B cell (primary cell): ENCODE results near the gene ALG1. TPM values are rescaled to one million over a fixed set of nuclear protein-coding genes. Genes with fewer than 3 reads are reported as not detected.

ENCODE experiments used
- ATAC-seq: fragments of 200-7000 bp; cut with Tn5 transposase; one replicate; pipeline ENCODE4 v1.10.0; 2021; ENCODE audit warnings: low read depth, mild to moderate bottlenecking, moderate number of reproducible peaks, moderate library complexity
- CTCF ChIA-PET: fragments of 350-600 bp; sonication (Branson Sonifier 250); formaldehyde crosslinking; loops from one replicate; lab custom pipeline; 2021; ENCODE audit warnings: antibody characterized with exemption, inconsistent platforms; lab: Charles Lee
- POLR2A ChIA-PET: fragments of 350-600 bp; sonication (Branson Sonifier 250); formaldehyde crosslinking; loops from one replicate; lab custom pipeline; 2021; ENCODE audit warnings: antibody characterized with exemption; lab: Charles Lee
- DNase-seq: peaks from one replicate; pipeline ENCODE4 v3.0.0; 2013
- H2AFZ ChIP-seq: 2 replicates; pipeline ENCODE4 v1.6.1; 2012; ENCODE audit warnings: mild to moderate bottlenecking, low read depth, low read length; ENCODE audit not compliant: insufficient read depth, poor library complexity, severe bottlenecking
- H3K27ac ChIP-seq, 2 donors: 1 replicate in 1 of 2; 2 replicates in 1 of 2; pipeline ENCODE4 v1.5.1; 2012 to 2013; ENCODE audit warnings: low read length in 2 of 2, mild to moderate bottlenecking in 2 of 2, moderate library complexity in 1 of 2
- H3K27me3 ChIP-seq, 4 experiments: fragments of 200-600 bp in 1 of 4; sonication (generic) in 1 of 4; replicated peaks in 1 of 4; 1 replicate in 2 of 4; 2 replicates in 2 of 4; pipeline versions ENCODE4 v1.6.1 to v1.7.0; 2013 to 2016; ENCODE audit warnings: low read length in 3 of 4, mild to moderate bottlenecking in 2 of 4, mixed read lengths in 1 of 4, moderate library complexity in 1 of 4; ENCODE audit not compliant: insufficient read depth in 4 of 4, control insufficient read depth in 3 of 4; ENCODE audit errors: control extremely low read depth in 1 of 4
- H3K36me3 ChIP-seq, 2 experiments: replicated peaks in 1 of 2; 1 replicate in 1 of 2; 2 replicates in 1 of 2; pipeline versions ENCODE4 v1.6.1 to v1.7.1; 2013; ENCODE audit warnings: low read length in 1 of 2; ENCODE audit not compliant: insufficient read depth in 2 of 2, control insufficient read depth in 1 of 2; ENCODE audit errors: control extremely low read depth in 1 of 2, extremely low read depth in 1 of 2
- H3K4me1 ChIP-seq, 2 donors: fragments of 200-600 bp in 1 of 2; sonication (generic) in 1 of 2; 1 replicate in 1 of 2; 2 replicates in 1 of 2; pipeline versions ENCODE4 v1.5.1 to v1.6.1; 2013 to 2017; ENCODE audit warnings: low read length in 2 of 2; ENCODE audit not compliant: control insufficient read depth in 2 of 2, insufficient read depth in 2 of 2
- H3K4me2 ChIP-seq: replicated peaks from 2 replicates; pipeline ENCODE3; 2012; ENCODE audit warnings: mild to moderate bottlenecking, low read depth, low read length; ENCODE audit not compliant: poor library complexity, severe bottlenecking
- H3K4me3 ChIP-seq, 5 experiments: fragments of 200-600 bp in 1 of 5; sonication (generic) in 1 of 5; 1 replicate in 3 of 5; 2 replicates in 2 of 5; pipeline versions ENCODE4 v1.5.1 to v1.7.0; 2011 to 2016; ENCODE audit warnings: low read length in 4 of 5, mild to moderate bottlenecking in 4 of 5, low read depth in 2 of 5, control low read depth in 1 of 5, moderate library complexity in 1 of 5; ENCODE audit not compliant: insufficient read depth in 1 of 5; ENCODE audit errors: control extremely low read depth in 1 of 5, extremely low read depth in 1 of 5
- H3K79me2 ChIP-seq: fragments of 200-600 bp; sonication (generic); one replicate; pipeline ENCODE4 v1.6.0; 2016; ENCODE audit warnings: low read length; ENCODE audit not compliant: control insufficient read depth, insufficient read depth
- H3K9ac ChIP-seq: fragments of 200-600 bp; sonication (generic); 2 replicates; pipeline ENCODE4 v1.6.1; 2017; ENCODE audit warnings: mild to moderate bottlenecking, low read length, moderate library complexity
- H3K9me3 ChIP-seq, 3 donors: one replicate each; pipeline versions ENCODE4 v1.6.1 to v1.7.1; 2013; ENCODE audit warnings: low read length in 2 of 3; ENCODE audit not compliant: control insufficient read depth in 2 of 3, insufficient read depth in 1 of 3; ENCODE audit errors: control extremely low read depth in 1 of 3
- H4K20me1 ChIP-seq: 2 replicates; pipeline ENCODE4 v1.6.0; 2012; ENCODE audit warnings: mild to moderate bottlenecking, low read length; ENCODE audit not compliant: insufficient read depth, control insufficient read depth, poor library complexity, severe bottlenecking
- H3K27ac Mint-ChIP-seq: one replicate; pipeline ENCODE4 v1.8.0; 2021; ENCODE audit warnings: mixed read lengths
- H3K27me3 Mint-ChIP-seq: one replicate; pipeline ENCODE4 v1.8.0; 2021; ENCODE audit warnings: mixed read lengths
- H3K4me1 Mint-ChIP-seq: one replicate; pipeline ENCODE4 v1.8.0; 2021; ENCODE audit warnings: mixed read lengths
- H3K4me3 Mint-ChIP-seq: one replicate; pipeline ENCODE4 v1.8.0; 2021; ENCODE audit warnings: mixed read lengths
- H3K9me3 Mint-ChIP-seq: one replicate; pipeline ENCODE4 v1.8.0; 2022; ENCODE audit warnings: mixed read lengths; ENCODE audit not compliant: insufficient read depth
- CTCF ChIP-seq: fragments of 200-600 bp; IDR thresholded peaks from one replicate; pipeline ENCODE4 v1.8.0; 2022; ENCODE audit warnings: antibody characterized with exemption, mild to moderate bottlenecking
- EZH2 ChIP-seq: IDR thresholded peaks from 2 replicates; pipeline ENCODE4 v1.6.1; 2012; ENCODE audit warnings: borderline replicate concordance, low read depth, mild to moderate bottlenecking, moderate library complexity, low read length; ENCODE audit not compliant: insufficient read depth, poor library complexity, severe bottlenecking
- WGBS: methylation state at CpG from one replicate; pipeline ENCODE4 v1.1.5; 2013; ENCODE audit warnings: missing lambda C conversion rate; ENCODE audit not compliant: insufficient coverage; 5-methylcytosine and 5-hydroxymethylcytosine counted together
- intact Hi-C: fragments of 100-400 bp; cut with micrococcal nuclease; formaldehyde crosslinking; loops from one replicate; pipeline ENCODE4 v1.10.0; 2022
- polyA plus RNA-seq: library from polyadenylated mRNA; depleted of rRNA; stranded (reverse); fragments of >200 nt; gene quantifications from 2 replicates; pipeline ENCODE4 v1.2.3, GENCODE V29; 2012
- total RNA-seq, 2 donors: library from RNA; stranded (reverse); fragments of 120-200 nt in 1 of 2; gene quantifications; 1 replicate in 1 of 2; 2 replicates in 1 of 2; pipeline versions ENCODE4 v1.2.3 to v1.2.4, GENCODE V29; 2013 to 2022

ALG1 gene
- total and polyA plus RNA-seq, 2 donors (not counting 1 experiment from before 2014, with no cell fraction given) = 12.2 to 24.2 TPM

- H3K4me1 Mint-ChIP-seq = no peaks in the 10 kb centered on the region
- no peak overlapping the region for H3K4me3 ChIP-seq
- H4K20me1 ChIP-seq = no peaks in the 10 kb centered on the region
- intact Hi-C loops = no loop called here
- no peaks in the 10 kb centered on the region for H3K9me3 ChIP-seq
- WGBS = 85% methylated on average over 4 of the region's 7 CpGs
- no peaks in the 10 kb centered on the region for H3K9me3 Mint-ChIP-seq
- no peak for TF ChIP-seq EZH2
- TF ChIP-seq CTCF = no peak
- peaks cover 7% of the 10 kb centered on the region for H3K27me3 Mint-ChIP-seq
- H3K4me2 ChIP-seq = no peak overlapping the region
- DNase-seq (no peak), ATAC-seq (no peak)
- no peaks in the 10 kb centered on the region for H3K4me1 ChIP-seq
- no peak overlapping the region for H2AFZ ChIP-seq
- CTCF ChIA-PET = no interaction called here
- no peak overlapping the region for H3K27ac ChIP-seq
- H3K27ac Mint-ChIP-seq = no peak overlapping the region
- no peak overlapping the region for H3K9ac ChIP-seq
- no peaks in the 10 kb centered on the region for H3K79me2 ChIP-seq
- H3K4me3 Mint-ChIP-seq = no peak overlapping the region
- POLR2A ChIA-PET = no interaction called here
- H3K27me3 ChIP-seq = peaks cover 0 to 7% (median 1%) of the 10 kb centered on the region in 4 experiments
- H3K36me3 ChIP-seq = no peaks in the 10 kb centered on the region
These were observed 13.2 kb upstream of the ALG1 start for GRCh38 chr16:5058476-5058875.

GRCh38 chr16:5059386-5060072, 12.1 kb upstream of the ALG1 start:
- H3K79me2 ChIP-seq = no peaks in the 10 kb centered on the region
- H3K4me2 ChIP-seq = no peak overlapping the region
- no peaks in the 10 kb centered on the region for H3K9me3 Mint-ChIP-seq
- no peak overlapping the region for H3K27ac Mint-ChIP-seq
- DNase-seq (no peak), ATAC-seq (no peak)
- no peaks in the 10 kb centered on the region for H3K9me3 ChIP-seq
- no peaks in the 10 kb centered on the region for H3K36me3 ChIP-seq
- H3K27me3 ChIP-seq = peaks cover 0 to 7% (median 1%) of the 10 kb centered on the region in 4 experiments
- H3K27me3 Mint-ChIP-seq = peaks cover 7% of the 10 kb centered on the region
- no peak overlapping the region for H3K27ac ChIP-seq
- no peak overlapping the region for H2AFZ ChIP-seq
- H3K9ac ChIP-seq = no peak overlapping the region
- TF ChIP-seq CTCF (no peak), EZH2 (no peak)
- ChIA-PET CTCF (no interaction called here), POLR2A (no interaction called here)
- H3K4me3 ChIP-seq = no peak overlapping the region
- intact Hi-C loops = no loop called here
- H4K20me1 ChIP-seq = no peaks in the 10 kb centered on the region
- no peaks in the 10 kb centered on the region for H3K4me1 Mint-ChIP-seq
- 96% methylated on average over 5 of the region's 6 CpGs for WGBS
- H3K4me3 Mint-ChIP-seq = no peak overlapping the region
- no peaks in the 10 kb centered on the region for H3K4me1 ChIP-seq
